EH (cell line): ENCODE results near the gene PPP1R37.

ENCODE experiments used
- DNase-seq: peaks from one replicate; pipeline ENCODE4 v3.0.0-alpha.2; 2015; ENCODE audit warnings: low read depth

PPP1R37 gene

DNA sequence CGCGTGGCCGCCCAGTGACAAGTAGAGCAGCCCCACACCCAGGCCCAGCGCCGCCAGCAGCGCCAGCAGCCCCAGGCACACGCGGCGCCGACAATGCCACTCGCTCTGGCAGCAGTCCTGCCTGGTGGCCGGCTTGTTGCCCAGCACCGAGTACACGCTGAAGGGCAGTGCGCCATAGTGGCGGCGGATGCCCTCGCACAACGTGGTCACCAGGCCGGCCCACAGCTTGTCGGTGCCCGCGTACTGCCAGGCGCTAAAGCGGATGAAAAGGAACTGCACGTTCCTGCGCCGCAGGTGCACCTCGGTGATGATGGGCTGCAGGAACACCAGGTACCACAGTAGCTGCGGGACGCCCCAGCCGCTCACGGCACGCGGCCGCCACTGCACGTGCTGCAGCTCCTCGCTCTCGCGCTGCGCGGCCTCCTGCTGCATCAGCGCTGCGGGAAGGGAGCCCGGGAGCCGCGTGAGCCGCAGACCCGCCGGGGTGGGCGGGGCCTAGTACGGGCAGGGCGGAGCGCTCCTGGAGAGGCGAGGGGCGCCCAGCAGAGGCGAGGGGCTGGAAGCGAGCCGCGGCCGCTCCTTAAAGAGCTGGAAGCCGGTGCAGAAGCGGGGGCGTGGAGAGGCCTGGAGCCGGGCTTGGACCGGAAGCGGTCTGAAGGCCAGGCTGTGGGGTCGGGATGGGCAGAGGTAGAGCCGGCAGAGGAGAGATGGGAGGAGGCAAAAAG is 60.5 kb downstream of the PPP1R37 start:
- peak; percentile 38 for DNase-seq

DNA sequence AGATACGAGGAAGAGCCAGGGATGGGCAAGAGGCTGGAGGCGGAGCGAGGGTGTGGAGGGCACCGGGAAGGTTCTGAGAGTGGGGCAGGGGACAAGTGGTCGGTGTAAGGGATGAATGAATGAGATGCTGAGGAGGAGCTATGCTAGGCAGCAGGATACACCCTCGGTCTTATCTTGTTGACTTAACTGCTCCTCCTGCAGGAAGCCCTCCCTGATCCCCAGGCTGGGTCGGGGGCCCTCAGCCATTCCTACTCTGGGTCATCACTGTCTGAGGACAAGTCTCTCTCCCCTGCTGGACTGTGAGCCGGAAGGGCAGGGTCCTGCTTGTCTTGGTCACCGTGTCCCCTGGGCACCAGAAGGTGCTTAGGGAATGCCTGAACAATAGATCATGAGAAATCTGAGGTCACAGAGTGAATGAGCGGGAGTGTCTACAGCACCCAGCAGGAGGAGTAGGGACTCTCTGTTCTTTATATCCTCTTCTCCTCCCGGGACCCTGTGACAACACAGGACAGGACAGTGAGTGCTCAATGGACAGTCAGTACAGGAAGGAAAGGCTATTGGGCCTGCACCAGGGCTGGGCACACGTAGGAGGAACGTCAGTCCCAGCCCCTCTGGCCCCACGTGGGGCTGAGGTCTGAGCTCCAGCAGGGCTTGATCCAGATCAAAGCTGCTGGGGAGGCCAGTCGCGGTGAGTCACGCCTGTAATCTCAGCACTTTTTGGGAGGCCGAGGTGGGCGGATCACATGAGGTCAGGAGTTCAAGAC is 61.3 kb downstream of the PPP1R37 start:
- peak; percentile 68 for DNase-seq

DNA sequence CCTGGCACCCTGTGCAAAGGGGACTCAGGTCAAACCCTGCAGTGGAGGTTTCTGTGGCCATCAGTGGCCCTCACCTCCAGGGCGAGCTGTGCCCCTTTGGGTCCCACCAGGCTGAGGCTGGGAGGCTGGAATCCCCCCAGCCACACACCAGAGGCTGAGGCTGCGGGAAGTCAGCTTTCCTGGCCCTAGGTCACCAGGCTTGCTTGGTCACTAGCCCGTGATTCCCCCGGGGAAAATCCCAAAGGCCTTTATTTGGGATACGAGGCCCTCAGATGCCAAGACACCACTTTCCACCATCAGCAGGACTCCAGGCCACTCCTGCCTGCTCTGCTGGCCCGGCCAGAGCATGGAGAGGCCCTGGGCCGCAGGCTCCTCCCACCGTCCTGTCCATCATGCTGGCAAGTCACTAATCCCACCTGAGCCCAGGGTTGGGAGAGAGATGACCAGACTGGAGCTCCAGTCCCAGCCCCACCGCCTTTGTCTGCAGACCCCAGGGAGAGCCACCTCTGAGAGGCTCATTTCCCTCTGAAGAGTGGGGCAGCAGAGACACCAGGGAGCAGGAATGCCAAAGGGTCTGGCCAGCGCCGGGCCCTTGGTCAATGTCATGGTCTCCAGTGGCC is 63.1 kb downstream of the PPP1R37 start:
- no peak for DNase-seq

DNA sequence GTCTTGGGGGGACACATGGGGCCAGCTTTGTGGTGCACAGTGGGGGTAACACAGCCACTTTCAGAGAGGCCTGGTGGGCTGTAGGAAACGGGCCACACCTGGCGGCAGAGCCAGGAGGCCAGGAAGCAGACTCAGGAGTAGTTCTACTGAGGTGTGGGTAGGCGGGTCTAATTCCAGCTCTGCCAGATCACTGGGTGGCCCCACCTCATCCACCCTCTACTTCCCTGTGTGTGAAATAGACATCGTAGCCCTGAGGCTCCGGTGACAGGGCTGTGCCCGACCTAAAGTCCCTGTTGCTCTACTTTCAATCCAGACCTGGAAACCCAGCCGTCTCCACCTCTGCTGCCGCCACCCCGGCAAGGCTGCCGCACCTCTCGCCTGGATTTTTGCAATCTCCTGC is 63.8 kb downstream of the PPP1R37 start:
- DNase-seq = no peak

DNA sequence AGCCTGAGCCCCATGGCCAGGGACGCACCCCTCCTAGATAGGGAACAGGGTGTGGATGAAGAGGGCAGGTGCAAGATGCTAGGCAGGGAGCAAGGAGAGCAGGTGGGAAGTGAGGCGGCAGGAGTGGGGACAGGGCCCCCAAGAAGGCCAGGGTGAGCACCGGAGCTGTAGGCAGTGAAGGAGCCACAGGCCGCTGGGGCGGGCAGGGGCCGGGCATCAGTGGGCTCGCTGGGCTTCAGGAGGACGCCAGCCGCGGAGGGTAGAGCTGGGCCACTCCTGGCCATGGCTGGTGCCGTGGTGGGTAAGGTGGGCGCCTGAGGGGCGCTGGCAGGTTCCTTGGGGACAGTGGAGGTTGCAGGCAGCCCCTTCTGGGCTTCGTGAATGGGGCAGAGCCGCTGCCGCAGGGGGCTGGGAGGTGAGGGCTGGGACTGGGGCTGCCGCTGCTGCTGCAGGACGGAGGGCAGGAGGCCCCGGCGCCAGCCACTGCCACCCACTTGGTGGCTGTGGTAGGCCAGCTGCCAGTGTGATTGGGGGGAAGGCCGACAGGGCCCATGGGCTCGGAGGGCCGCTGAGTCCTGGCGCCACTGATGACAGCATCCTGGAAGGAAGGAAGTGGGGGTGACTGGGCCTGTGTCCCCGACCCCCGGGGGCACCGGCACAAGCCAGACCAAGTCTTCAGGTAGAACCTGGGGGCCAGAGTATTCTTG is 65.7 kb downstream of the PPP1R37 start:
- no peak for DNase-seq

GRCh38 chr19:45159210-45159970 is 66.4 kb downstream of the PPP1R37 start:
- no peak for DNase-seq

- DNase-seq = no peak
Measured at GRCh38 chr19:45159971-45160324, 67.0 kb downstream of the PPP1R37 start.

DNA sequence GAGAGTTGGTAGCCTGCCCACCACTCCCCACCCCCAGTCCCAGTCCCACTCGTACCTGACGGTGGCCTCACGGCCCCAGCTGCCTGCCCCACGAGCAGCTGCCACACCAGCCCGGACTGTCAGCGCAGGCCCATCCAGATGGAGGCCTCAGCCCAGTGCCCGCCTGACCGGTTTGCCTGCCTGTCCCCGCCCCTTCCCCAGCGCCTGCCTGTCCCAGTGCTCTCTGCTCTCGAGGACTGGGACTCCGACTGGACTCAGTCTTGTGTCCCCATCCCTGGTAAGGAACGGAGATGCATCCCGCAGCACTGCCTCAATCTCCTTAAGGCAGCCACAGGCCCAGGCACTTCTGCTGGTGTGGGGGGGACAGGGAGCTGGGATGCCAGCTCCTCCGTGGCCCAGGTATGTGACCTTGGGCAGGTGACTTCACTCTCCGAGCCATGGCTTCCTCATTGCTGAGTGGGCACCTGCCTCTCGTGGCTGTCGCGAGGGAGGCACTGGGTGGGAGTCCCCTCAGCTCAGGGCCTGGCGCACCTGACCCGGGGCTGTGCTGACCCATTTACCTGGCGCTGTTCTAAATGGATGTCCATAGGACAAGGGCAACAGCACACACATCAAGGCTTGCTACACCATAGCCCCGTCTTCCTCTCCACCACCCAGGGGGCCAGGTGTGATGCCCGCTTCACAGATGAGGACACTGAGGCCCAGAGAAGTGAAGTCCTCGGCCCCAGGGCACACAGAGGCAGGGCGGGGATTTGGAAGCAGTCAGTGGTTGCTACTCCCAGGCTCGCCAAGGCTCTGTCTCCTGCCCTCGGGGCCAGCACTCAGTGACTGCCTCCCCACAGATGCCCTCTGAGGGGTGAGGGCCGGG is 68.1 kb downstream of the PPP1R37 start, which contains the start of gene NKPD1:
NKPD1 (minus strand) TSS at position 113 of the 868 bp plus-strand sequence. CDS start 832 bp downstream, outside the sequence.
- no peak for DNase-seq

- DNase-seq = peak; percentile 40
Measured at GRCh38 chr19:45161738-45162607, 69.0 kb downstream of the PPP1R37 start.

DNA sequence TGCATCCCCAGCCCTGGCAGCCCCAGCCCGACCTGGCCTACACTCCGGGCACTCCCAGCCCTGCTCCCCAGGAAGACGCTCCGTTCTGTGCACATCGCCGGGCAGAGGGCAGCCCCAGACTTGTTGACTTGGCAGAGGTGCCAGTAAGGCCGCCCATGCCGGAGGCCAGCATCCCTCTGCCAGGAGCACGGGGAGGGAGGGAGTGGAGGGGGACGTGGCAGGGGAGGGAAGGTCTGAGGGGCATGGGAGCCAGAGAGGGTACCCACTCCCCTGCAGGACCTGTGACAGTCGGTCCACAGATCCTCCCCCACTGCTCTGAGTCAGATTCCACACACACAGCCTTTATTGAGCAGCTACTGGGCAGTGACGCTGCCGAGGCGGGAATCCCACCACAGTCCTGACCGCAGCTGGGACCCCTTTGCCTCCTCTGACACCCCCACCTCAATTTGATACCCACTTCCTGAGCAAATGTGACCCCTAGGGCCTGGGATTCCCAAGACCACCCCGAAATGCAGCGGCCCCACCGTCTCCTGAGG is 69.7 kb downstream of the PPP1R37 start:
- no peak for DNase-seq

GRCh38 chr19:45163156-45163555 is 70.2 kb downstream of the PPP1R37 start:
- no peak for DNase-seq

DNA sequence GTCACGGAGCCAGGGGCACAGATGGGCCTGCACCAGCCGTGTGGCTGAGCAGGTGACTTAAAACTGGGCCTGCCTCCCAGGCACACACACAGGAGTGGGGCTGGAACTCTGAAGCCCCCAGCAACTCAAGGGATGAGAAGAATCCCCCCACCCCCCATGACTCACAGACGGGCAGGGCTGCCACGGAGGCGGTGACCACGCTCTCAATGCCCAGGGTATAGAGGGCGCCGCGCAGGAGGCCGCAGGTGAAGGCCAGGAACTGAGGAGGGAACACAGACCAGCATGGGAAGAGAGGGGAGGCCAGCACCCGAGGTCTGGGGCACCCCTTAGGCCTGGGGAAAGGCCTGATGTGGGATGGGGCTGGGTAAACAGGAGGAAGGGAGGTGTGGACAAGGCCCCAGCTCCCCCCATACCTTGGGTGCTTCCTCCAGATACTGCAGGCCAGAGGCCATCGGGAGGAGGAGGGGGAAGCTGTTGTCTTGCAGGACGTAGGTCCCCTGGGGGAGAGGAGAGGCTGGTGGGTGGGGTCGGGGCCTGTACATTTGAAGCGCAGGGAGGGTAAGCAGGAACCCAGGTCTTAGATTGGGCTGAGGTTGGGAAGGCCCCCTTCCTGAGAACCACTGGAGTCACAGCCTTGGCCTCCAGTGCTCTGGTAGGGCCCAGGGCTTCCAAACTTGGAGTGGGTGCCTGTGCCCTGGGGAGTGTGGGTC is 70.9 kb downstream of the PPP1R37 start:
- no peak for DNase-seq

DNA sequence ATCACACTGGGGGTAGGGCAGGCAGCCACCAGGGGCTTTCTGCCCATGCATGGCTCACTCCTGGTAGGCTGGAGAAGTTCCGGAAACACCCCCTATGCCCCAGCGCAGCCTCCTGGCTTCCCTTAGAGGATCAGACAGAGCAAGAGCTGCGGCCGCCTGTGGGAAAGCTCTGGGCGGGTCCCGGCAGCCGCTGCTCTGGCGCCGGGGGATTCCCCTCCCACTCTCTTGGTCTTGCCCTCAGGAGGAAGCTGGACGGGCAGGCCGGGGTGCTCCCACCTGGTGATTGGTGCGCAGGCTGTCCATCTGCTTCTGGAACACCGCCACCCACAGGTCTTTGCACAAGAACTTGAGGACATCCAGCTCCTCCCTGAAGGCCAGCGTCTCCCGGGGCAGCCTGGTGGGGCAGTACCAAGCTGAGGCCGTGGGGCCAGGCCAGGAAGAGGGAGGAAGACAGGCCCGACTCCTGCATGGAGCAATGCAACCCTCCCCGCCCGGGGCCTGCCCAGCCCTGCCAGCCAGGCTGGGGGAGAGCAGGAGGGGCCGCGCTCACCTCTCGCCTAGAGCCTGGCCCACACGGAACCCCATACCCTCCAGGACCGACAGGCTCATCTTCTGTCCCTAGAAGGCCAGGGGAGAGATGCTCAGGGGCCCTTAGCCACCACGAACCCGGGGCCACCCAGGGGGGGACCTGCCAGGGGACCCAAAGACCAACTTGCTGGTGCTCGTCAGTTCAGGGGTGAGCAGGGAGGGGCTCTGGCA is 71.8 kb downstream of the PPP1R37 start:
- peak; percentile 76 for DNase-seq

- no peak for DNase-seq
Measured at GRCh38 chr19:45166723-45167252, 73.8 kb downstream of the PPP1R37 start.

GRCh38 chr19:45168767-45169351 is 75.9 kb downstream of the PPP1R37 start:
- DNase-seq = no peak

DNA sequence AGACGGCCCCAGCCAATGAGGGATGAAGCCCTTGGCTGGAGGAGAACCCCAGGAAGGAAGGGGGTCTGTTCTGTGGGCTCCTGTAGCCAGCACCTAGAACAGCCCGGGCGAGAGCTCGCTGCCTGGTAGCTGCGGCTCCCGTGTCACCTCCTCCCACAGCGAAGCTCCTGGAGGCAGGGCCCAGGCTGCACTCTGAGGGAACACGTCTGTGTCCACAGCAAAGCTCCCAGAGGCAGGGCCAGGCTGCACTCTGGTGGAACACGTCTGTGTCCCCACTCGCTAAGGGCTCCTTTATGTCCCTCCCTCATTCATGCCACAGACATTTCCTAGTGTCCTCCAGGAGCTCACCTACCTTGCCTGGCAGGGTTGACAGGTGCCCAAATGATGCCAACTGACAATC is 76.6 kb downstream of the PPP1R37 start:
- DNase-seq = no peak
